CD4-positive, alpha-beta T cell treated with Interleukin-17A for 1 hour (primary cell): ENCODE results near the gene P3R3URF.

ENCODE experiments used
- DNase-seq: peaks from one replicate; pipeline ENCODE4 v3.0.0-alpha.2; 2020

P3R3URF gene

DNA sequence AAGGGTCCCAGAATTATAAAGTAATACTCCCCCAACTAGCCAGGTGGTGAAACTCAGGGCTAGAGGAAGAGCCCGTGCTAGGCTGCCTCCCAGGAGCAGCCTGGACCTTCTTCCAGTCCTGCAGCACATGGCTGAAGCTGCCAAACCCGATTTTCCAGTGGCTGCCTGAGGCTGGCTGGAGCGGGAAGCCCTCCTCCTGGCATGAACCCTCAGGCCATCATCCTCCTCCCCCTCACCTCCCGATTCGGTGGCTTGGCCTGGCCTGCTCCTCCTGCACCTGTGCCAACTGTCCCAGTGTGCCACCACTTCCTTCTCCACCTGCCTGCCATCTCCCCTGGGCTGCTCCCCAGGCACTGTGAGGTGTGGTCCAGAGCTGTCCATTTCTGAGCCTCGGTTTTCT lies 4.4 kb downstream of the P3R3URF start:
- DNase-seq: no peak

- no peak for DNase-seq
Measured at GRCh38 chr1:46171351-46171750, 4.9 kb downstream of the P3R3URF start.

DNA sequence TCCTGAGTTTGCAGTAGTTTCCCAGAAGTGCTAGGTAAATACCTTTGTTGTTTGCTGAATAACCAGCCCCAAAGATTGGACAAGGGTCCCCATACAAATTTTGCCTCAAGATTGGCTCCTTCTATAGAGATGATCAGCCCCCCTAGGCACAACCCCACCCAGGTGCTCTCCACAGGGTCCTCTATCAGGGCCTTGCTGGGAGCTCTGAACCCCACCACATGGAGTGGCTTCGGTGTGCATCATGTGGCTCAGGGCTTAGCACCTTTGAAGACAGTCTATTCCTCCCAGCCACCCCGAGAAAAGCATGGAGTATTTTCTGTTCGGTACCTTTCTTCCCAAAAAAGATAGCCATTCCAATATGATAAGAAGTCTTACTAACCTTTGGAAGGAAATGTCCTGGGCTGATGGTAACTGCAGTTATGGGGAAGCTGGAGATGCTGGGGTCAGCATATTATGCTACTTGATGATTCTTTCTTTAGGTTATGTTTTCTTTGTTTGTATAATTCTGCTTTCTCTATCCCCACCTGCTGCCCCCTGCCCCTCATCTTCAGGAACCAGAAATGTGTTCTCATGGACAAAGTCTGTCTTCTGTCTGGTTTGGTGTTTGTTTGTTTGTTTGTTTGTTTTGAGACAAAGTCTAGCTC lies 6.4 kb downstream of the P3R3URF start:
- DNase-seq: no peak

- DNase-seq: no peak
Measured at GRCh38 chr1:46168477-46168876, 7.8 kb downstream of the P3R3URF start.

DNA sequence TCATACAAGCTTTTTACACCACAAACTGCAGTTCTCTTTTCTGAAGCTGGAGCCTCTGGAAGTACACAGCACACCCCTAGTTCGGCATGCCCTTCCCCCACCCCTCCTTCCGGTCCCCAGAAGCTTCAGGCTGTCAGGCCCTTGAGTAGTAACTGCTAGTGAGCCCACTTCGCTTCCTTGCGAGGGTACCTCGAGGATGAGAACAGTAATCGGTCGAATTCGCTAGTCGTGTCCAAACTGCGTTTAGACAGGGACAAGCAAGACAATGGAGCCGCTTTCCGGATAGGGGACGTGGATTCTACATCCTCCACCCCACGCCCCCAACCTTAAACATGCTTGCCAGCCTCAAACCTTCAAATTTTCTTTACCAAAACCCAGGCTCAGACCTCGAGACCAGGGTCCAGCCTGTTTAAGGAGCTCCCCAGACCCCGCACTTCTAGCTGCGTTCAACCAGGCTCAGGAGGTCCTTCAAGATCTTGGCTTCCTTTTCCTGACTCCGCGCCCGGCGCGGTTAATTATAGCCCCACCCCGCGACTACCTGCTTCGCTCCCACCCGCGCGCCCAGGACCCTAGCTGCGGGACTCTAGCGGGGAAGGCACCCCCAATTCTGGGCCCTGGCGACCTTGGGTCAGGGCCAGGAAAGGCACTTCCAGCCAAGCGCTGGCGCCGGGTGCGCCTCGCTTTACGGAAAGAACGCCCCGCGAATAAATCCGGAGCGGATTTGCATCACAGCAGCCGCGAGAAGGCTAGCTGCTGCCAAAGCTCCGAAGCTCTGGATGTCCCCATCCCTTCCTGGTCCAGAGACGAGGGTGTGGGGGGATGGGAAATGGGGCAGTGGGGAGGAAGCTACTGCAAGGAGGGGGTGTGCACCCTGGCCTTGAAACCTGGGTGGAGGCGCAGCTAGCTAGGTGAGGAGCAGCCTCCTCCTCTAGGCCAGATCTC lies 9.5 kb downstream of the P3R3URF start:
- peak; percentile 50 for DNase-seq

DNA sequence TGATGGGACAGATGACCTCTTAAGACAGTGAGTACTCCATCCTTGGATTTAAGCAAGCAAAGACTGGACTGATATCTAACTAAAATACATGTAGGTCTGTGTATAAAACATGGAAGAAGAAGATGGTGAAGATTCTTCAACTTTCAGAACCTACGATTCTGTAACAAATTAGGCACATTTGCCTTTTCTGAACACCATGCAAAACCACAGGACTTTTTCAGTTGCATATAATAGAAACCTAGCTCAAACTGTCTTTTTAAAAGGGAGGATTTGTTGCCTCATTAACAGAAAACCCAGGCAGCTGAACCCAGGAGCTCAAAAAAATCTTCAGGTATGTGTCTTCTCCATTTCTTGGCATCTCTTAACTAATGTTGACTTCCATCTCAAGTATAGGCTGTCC lies 16.1 kb downstream of the P3R3URF start:
- no peak for DNase-seq

GRCh38 chr1:46159516-46159915 lies 16.8 kb downstream of the P3R3URF start:
- DNase-seq: no peak

DNA sequence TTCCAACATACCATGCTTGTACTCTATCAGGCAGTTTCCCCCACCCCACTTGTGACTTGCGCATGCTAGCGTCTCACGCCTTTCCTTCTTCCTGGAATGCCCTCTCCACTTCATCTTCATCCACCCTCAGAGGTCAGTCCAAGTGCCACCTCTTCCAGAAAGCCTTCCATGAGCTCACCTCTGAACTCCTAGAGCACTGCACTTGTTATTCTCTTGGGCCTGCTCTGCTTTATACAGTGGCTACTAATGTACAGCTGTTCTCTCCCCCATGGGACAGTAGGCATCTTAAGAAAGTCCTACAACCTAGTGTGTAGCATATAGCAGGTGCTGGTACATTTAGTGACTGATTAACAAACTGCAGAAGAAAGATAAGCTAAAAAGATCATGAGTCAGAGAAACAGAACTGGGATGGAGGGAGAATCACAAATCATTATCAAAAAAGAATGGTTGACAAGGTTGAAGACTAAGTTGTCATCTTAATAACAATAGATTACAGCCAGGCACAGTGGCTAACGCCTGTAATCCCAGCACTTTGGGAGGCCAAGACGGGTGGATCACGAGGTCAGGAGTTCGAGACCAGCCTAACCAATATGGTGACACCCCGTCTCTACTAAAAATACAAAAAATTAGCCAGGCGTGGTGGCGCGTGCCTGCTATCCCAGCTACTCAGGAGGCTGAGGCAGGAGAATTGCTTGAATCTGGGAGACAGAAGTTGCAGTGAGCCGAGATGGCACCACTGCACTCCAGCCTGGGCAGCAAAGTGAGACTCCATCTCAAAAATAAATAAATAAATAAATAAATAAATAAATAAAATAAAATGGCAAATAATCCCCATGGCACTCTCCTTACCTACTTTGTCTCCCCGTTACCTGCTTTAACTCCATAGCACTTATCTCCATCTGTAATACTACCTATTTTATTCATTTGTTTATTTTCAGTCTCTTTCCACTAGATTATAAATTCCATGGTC lies 17.7 kb downstream of the P3R3URF start:
- DNase-seq: no peak

DNA sequence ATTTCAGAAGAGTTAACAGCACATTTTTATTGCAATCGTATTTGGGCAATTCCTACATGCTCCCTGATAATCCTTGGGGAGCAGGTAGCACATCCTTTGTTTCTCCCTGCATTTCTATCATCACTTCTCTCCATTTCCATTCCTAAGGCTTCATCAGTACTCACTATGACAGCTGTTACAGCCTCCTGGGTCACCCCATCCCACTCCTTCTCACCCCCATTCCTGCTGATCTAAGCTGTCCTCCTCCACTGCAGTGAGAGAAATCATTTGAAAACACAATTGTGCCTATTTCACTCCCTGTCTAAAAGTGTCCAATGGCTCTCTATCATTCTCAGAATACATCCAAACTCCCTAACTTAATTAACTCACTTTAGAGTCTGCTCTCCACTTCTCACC lies 18.4 kb downstream of the P3R3URF start:
- DNase-seq: no peak

- no peak for DNase-seq
Measured at GRCh38 chr1:46153732-46154131, 22.6 kb downstream of the P3R3URF start.

DNA sequence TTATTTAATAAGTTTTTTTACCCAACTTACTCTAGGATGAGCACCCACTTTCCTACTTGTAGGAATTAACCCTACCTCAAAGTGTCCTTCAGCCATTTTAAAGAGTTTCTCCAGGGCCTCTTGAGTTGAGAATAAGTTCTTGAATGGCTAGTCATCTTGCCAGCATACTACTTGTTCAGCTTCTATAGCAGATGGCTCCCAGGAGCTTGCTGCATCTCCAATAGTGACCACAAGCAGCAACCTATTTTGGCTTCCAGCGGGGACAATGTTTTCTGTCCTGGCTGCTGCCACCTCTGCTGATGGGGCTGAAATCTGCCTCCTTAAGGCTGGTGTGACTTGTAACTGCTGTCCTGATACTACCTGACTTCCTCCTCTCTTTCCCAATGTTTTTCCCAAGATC lies 23.1 kb downstream of the P3R3URF start:
- no peak for DNase-seq

DNA sequence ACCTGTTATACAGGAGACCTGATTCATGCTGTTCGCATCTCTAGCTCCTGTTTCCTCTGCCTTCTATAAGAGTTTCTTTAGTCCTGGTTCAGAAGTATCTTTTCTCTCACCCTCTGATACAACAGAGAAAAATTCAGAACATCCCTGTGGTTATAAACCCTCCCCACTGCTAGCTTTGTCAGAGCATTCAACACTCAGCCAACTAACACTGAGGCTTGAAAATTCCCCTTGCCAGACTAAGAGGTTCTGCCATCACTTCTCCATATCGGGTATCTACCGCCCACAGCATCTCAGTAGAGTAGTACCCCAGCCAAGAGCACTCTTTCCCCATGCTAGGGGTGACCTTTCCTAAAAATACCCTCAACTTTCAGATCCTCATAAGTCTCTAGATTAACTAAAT lies 24.3 kb downstream of the P3R3URF start:
- DNase-seq: no peak

DNA sequence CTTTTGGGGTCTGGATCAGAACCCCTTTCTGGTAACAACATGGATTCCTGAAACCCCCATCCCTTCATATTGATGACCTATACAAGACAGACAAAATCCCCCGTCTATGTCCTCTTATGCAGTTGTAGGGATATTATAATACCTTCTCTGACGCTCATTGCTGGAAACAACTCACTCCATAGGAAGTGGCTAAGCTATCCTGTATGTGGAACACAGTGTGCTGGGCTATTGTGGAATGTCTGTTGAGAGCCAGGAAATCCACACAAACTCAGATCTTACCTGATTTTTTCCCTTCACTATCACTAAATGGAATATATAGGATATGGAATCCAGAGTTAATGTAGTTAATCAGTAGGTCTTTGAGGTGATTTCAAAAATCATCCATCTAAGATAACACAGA lies 26.2 kb downstream of the P3R3URF start:
- DNase-seq: no peak

DNA sequence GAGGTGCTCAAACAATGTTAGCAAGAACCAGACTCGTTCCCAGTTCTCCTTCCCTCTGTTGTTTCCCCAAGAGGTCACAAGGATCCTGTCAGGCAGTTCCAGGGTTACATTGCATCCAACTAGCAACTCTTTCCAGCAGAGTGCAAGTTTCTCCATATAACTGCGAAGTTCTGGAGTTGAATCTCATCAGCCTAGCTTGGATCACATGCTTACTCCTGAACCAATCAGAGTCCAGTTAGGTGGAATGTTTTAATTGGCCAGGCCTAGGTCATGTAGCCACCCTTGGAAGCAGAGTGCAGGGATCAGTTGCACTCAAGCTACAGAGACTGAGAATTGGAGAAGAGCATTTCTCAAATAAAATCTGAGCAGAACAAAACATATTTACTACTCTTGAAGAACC lies 28.0 kb downstream of the P3R3URF start:
- no peak for DNase-seq

- no peak for DNase-seq
Measured at GRCh38 chr1:46137916-46138315, 38.4 kb downstream of the P3R3URF start.

- DNase-seq: no peak
Measured at GRCh38 chr1:46136711-46137110, 39.6 kb downstream of the P3R3URF start.

DNA sequence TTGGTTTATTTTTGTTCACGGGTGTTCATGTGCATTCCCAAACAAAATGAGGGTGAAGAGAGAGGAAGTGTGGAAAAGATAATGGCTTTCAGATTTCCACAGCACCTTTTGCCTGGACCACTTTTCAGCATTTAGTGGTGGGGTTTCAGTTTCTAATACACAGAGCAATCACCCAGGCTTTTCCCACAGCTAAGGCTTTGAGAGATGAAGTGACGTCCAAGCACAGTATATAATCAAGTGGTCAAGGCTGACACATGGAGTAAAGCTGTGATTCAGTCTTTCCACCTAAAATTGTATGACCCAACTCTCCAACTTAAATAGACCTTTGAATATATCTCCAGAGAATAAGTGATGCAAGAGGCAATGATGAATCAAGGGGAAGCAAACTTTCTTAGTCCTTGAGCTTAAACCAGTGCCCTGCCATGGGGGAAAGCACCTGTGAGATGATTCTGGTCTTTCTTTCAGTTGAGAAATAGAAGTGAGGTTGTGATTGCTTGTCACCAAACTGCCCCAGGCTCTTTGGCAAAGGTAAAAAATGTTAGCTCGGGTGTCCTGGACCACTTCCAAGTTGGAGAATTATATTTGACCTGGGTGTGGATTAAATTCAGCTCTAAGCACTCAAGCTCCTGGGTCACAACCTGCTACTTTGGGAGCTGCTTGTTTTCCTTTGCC lies 41.5 kb downstream of the P3R3URF start:
- no peak for DNase-seq

GRCh38 chr1:46133781-46134350 lies 42.4 kb downstream of the P3R3URF start:
- no peak for DNase-seq

DNA sequence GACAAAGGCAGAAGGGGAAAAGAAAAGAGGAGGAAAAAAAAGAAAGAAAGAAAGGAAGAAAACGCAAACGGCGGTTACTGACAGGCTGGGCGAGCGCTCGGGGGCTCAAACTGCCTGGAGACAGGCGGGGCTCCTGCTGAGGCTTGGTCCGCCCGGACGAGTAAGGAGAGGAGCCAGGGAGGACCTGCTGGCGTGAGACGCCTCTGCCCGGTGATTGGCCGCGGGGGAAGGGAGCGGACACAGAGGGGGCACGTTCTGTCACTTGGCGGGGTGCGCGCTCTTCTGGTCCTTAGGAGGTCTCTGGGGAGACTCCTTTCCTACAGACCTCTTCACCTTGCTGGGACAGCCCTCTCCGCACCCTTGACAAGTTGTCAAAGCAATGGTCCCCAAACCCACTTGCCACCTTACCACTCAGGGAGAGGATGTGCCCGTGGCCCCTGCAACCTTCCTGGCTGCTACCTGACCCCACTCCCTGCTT lies 43.1 kb downstream of the P3R3URF start:
- no peak for DNase-seq

- peak; percentile 95 for DNase-seq
Measured at GRCh38 chr1:46132529-46133180, 43.6 kb downstream of the P3R3URF start, which contains the start of gene PIK3R3. TSS of gene PIK3R3 (minus strand) at chr1:46132629. CDS start at chr1:46131952, 677 bp downstream.
